Thyroid gland (tissue), 4 donors: ENCODE measurements around the gene CNNM4. TPM values are rescaled to one million over a fixed set of nuclear protein-coding genes. Genes with fewer than 3 reads are reported as not detected.

ENCODE experiments used
- DNase-seq, 2 donors: peaks; one replicate each; pipeline ENCODE4 v3.0.0-alpha.2; 2019
- H3K27ac ChIP-seq, 3 donors: fragments of 200-600 bp; sonication (generic); 1 replicate in 2 of 3; 2 replicates in 1 of 3; pipeline ENCODE4 v1.5.1; 2016 to 2019; ENCODE audit warnings: mild to moderate bottlenecking in 1 of 3, moderate library complexity in 1 of 3
- H3K27me3 ChIP-seq: fragments of 200-600 bp; sonication (generic); one replicate; pipeline ENCODE4 v1.5.1; 2019
- H3K36me3 ChIP-seq, 2 donors: fragments of 200-600 bp; sonication (generic); one replicate each; pipeline ENCODE4 v1.5.1; 2016 to 2019
- H3K4me1 ChIP-seq, 2 donors: fragments of 200-600 bp; sonication (generic); one replicate each; pipeline ENCODE4 v1.5.1; 2017 to 2019
- H3K4me3 ChIP-seq, 3 donors: fragments of 200-600 bp; sonication (generic); replicated peaks in 1 of 3; 1 replicate in 2 of 3; 2 replicates in 1 of 3; pipeline ENCODE4 v1.5.1; 2016; ENCODE audit warnings: mild to moderate bottlenecking in 1 of 3
- H3K9me3 ChIP-seq: fragments of 200-600 bp; sonication (generic); one replicate; pipeline ENCODE4 v1.5.1; 2017
- POLR2A ChIP-seq, 2 donors: fragments of 450-650 bp; IDR thresholded peaks; one replicate each; pipeline ENCODE4 v1.6.1; 2017; ENCODE audit warnings: antibody characterized with exemption in 2 of 2, mild to moderate bottlenecking in 2 of 2, moderate library complexity in 1 of 2
- WGBS, 2 donors: methylation state at CpG; one replicate each; pipeline ENCODE4 v1.1.5; 2017; 5-methylcytosine and 5-hydroxymethylcytosine counted together
- intact Hi-C: fragments of 100-400 bp; cut with DNase I; formaldehyde crosslinking; loops from one replicate; pipeline ENCODE4 v1.15.1; 2023
- total RNA-seq, 4 donors: library from RNA; depleted of rRNA; stranded (reverse); fragments of >200 nt; gene quantifications; one replicate each; pipeline ENCODE4 v1.2.3, GENCODE V29; 2016
- TF ChIP-seq, protein P1 (sequence below), 6 experiments: fragments of 200-600 bp in 3 of 6; fragments of 450-650 bp in 3 of 6; sonication (generic) in 3 of 6; IDR thresholded peaks; one replicate each; pipeline ENCODE4 v1.5.1; 2016 to 2019; ENCODE audit warnings: antibody characterized with exemption in 6 of 6, mild to moderate bottlenecking in 2 of 6, inconsistent platforms in 1 of 6, moderate library complexity in 1 of 6

CNNM4 gene
- total RNA-seq, 4 donors from 2014 or later = 6.6 to 9.5 (median 7.7) TPM

DNA sequence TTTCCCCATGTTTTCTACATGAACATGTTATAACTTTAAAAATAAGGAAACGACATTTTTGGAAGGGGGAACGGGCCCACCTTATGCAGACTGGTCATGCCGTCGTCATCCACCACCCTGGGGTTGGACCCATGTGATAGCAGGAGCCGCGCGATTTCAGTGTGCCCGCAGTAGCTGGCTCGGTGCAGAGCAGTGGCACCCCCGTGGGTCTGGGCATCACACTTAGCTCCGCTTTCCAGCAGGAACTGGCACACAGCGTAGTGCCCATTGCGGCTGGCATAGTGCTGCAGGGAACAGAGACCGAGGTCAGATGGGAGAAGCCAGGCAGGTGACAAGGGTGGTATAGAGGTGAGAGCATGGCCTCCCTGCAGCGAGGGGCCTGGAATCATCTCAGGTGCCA lies 92.6 kb downstream of the CNNM4 start:
- no peak for TF ChIP-seq POLR2A (IDR thresholded peaks at IDR 0.05)
- TF ChIP-seq, protein P1, sequence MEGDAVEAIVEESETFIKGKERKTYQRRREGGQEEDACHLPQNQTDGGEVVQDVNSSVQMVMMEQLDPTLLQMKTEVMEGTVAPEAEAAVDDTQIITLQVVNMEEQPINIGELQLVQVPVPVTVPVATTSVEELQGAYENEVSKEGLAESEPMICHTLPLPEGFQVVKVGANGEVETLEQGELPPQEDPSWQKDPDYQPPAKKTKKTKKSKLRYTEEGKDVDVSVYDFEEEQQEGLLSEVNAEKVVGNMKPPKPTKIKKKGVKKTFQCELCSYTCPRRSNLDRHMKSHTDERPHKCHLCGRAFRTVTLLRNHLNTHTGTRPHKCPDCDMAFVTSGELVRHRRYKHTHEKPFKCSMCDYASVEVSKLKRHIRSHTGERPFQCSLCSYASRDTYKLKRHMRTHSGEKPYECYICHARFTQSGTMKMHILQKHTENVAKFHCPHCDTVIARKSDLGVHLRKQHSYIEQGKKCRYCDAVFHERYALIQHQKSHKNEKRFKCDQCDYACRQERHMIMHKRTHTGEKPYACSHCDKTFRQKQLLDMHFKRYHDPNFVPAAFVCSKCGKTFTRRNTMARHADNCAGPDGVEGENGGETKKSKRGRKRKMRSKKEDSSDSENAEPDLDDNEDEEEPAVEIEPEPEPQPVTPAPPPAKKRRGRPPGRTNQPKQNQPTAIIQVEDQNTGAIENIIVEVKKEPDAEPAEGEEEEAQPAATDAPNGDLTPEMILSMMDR (IDR thresholded peaks at IDR 0.05) = no peak
- no peaks in the 10 kb centered on the region for H3K27me3 ChIP-seq
- DNase-seq = no peak
- H3K27ac ChIP-seq = no peak overlapping the region
- 93 to 95% methylated on average over 15 of the region's 15 CpGs for WGBS, 2 donors
- H3K4me1 ChIP-seq = peaks cover 8 to 10% of the 10 kb centered on the region in 2 donors
- intact Hi-C loops = no loop called here
- H3K4me3 ChIP-seq = no peak overlapping the region
- no peaks in the 10 kb centered on the region for H3K9me3 ChIP-seq
- peaks cover 16 to 18% of the 10 kb centered on the region in 2 donors for H3K36me3 ChIP-seq

- Histone ChIP-seq H3K27ac (peak overlapping the region in 2 of 3 donors; percentile 64 to 79), H3K4me1 (peaks cover 10 to 18% of the 10 kb centered on the region in 2 donors), H3K4me3 (peak overlapping the region; percentile 11 to 59 (median 44)), H3K36me3 (peaks cover 20 to 24% of the 10 kb centered on the region in 2 donors), H3K9me3 (no peaks in the 10 kb centered on the region), H3K27me3 (no peaks in the 10 kb centered on the region)
- peak in 1 of 2 donors; percentile 32 for DNase-seq
- intact Hi-C loops = loop anchor here (2.0 to 5.0 kb wide), 2 partner anchors 40 to 94 kb away; partner anchors contain the start of gene CNNM3
- no peak for TF ChIP-seq POLR2A (IDR thresholded peaks at IDR 0.05)
- TF ChIP-seq, protein P1 (IDR thresholded peaks at IDR 0.05) = no peak
- WGBS, 2 donors = 20 to 26% methylated on average over 14 to 22 of the region's 27 CpGs
Observed at GRCh38 chr2:96856776-96857666, 96.3 kb downstream of the CNNM4 start.

DNA sequence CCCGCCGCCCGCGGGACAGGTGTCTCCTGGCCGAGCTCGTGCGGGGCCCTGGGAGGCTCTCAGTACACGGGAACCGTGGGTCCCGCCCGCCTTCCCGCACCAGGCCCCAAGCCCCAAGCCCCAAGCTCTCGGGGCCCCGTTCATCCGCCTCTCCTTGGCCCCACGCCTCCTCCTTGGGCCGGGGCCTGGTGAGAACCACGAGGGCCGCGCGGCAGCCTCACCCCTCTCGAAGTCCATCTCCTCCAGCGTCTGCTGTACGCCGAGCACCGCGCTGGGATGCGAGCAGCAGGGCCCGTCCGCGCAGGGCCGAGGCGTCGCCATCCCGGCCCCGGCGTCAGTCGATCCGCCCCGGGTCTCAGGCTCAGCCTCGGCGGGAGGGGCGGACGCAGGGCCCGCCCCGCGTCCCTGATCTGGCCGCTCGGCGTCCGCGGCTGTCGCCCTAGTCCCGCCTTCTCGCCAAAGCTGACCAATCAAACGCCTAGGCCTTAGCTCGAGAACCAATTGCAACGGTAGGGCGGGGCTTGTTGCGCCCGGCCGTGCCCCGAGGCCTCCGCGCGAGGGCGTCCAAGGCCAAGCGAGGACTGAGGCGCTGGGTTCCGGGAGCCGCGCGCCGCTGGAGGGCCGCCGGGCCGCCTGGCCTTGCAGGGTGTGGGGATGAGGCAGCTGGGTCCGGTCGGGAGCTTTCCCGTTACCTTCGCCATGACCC lies 97.1 kb downstream of the CNNM4 start, which contains the start of gene ANKRD39:
Gene ANKRD39 (minus strand): TSS at position 350 of the 706 bp plus-strand sequence. CDS start 29 bp downstream, at position 321.
- intact Hi-C loops = loop anchor here (2.0 to 5.0 kb wide), 2 partner anchors 41 to 93 kb away; partner anchors contain the start of gene CNNM3
- DNase-seq = peak; percentile 98
- peak within 1 kb of the TSS; percentile 11 to 59 (median 44) for H3K4me3 ChIP-seq
- peak in 1 of 2 donors; percentile 88 for TF ChIP-seq POLR2A (IDR thresholded peaks at IDR 0.05)
- TF ChIP-seq, protein P1 (IDR thresholded peaks at IDR 0.05) = peak; percentile 63 to 99 (median 88)
- peaks cover 22 to 24% of the 10 kb centered on the region in 2 donors for H3K36me3 ChIP-seq
- peak within 1 kb of the TSS; percentile 0 to 79 (median 64) for H3K27ac ChIP-seq
- H3K27me3 ChIP-seq = no peaks in the 10 kb centered on the region
- 0% methylated on average over 27 to 42 of the region's 81 CpGs for WGBS, 2 donors
- no peaks in the 10 kb centered on the region for H3K9me3 ChIP-seq
- H3K4me1 ChIP-seq = peaks cover 10 to 18% of the 10 kb centered on the region in 2 donors

GRCh38 chr2:96859099-96859649 lies 98.5 kb downstream of the CNNM4 start:
- Histone ChIP-seq H3K9me3 (no peaks in the 10 kb centered on the region), H3K4me3 (no peak overlapping the region), H3K27me3 (no peaks in the 10 kb centered on the region), H3K36me3 (peaks cover 27 to 37% of the 10 kb centered on the region in 2 donors), H3K27ac (peak overlapping the region in 2 of 3 donors; percentile 34 to 64), H3K4me1 (peaks cover 10 to 18% of the 10 kb centered on the region in 2 donors)
- DNase-seq = peak; percentile 26 to 35
- intact Hi-C loops = loop anchor here (5.0 kb wide), 1 partner anchor 42 kb away; the partner anchor contains the start of gene CNNM3
- no peak for TF ChIP-seq POLR2A (IDR thresholded peaks at IDR 0.05)
- 50 to 53% methylated on average over 11 of the region's 11 CpGs for WGBS, 2 donors

GRCh38 chr2:96859681-96860064 lies 99.0 kb downstream of the CNNM4 start:
- no peak for DNase-seq
- H3K27ac ChIP-seq = peak overlapping the region in 1 of 3 donors; percentile 64
- no peak for TF ChIP-seq POLR2A (IDR thresholded peaks at IDR 0.05)
- TF ChIP-seq, protein P1 (IDR thresholded peaks at IDR 0.05) = no peak
- WGBS, 2 donors = 61 to 63% methylated on average over 4 of the region's 4 CpGs
- no peaks in the 10 kb centered on the region for H3K9me3 ChIP-seq
- peaks cover 10 to 18% of the 10 kb centered on the region in 2 donors for H3K4me1 ChIP-seq
- no peaks in the 10 kb centered on the region for H3K27me3 ChIP-seq
- intact Hi-C loops = loop anchor here (5.0 kb wide), 2 partner anchors 42 to 48 kb away; partner anchors contain the start of gene CNNM3
- H3K4me3 ChIP-seq = no peak overlapping the region
- H3K36me3 ChIP-seq = peaks cover 32 to 42% of the 10 kb centered on the region in 2 donors
